BLaER1 (cell line): Measurements from ENCODE around the gene PKP3.
"Not testable (repeated sequence)": the region's sequence is repeated elsewhere in the genome, so short reads cannot be mapped to it uniquely, and the experiment has no call there.

Experiments
- H3K27ac ChIP-seq: shearing (Covaris generic); formaldehyde crosslinking; 2 replicates; pipeline ENCODE4 v1.8.1; 2022
- H3K27me3 ChIP-seq: shearing (Covaris generic); formaldehyde crosslinking; 2 replicates; pipeline ENCODE4 v1.8.1; 2022
- H3K36me3 ChIP-seq: shearing (Covaris generic); formaldehyde crosslinking; 2 replicates; pipeline ENCODE4 v1.8.1; 2022
- H3K4me1 ChIP-seq: shearing (Covaris generic); formaldehyde crosslinking; 2 replicates; pipeline ENCODE4 v1.8.1; 2022
- H3K4me2 ChIP-seq: shearing (Covaris generic); formaldehyde crosslinking; 2 replicates; pipeline ENCODE4 v1.8.1; 2022
- H3K4me3 ChIP-seq: shearing (Covaris generic); formaldehyde crosslinking; 2 replicates; pipeline ENCODE4 v1.8.1; 2022
- H3K9ac ChIP-seq: shearing (Covaris generic); formaldehyde crosslinking; 2 replicates; pipeline ENCODE4 v1.8.1; 2022
- H3K9me3 ChIP-seq: shearing (Covaris generic); formaldehyde crosslinking; 2 replicates; pipeline ENCODE4 v1.8.1; 2022
- H4K20me1 ChIP-seq: shearing (Covaris generic); formaldehyde crosslinking; 2 replicates; pipeline ENCODE4 v1.8.1; 2022
- Cebpa-rat ChIP-seq: shearing (Covaris generic); IDR thresholded peaks from 2 replicates; pipeline ENCODE4 v1.8.1; 2022

PKP3 gene

GRCh38 chr11:394034-394857, at the start of gene PKP3:
TSS of gene PKP3 (plus strand) at chr11:394209. CDS start at chr11:394293, 84 bp downstream.
- H3K4me3 ChIP-seq, result no peak within 1 kb of the TSS
- H3K4me1 ChIP-seq, result peaks cover 15% of the 10 kb centered on the region

GRCh38 chr11:344836-345578, 49.0 kb upstream of the PKP3 start:
- no peak overlapping the region for H3K27ac ChIP-seq
- no peak overlapping the region for H3K4me2 ChIP-seq
- peaks cover 41% of the 10 kb centered on the region for H3K4me1 ChIP-seq
- no peak overlapping the region for H3K9ac ChIP-seq
- H4K20me1 ChIP-seq, result no peaks in the 10 kb centered on the region
- no peak overlapping the region for H3K4me3 ChIP-seq
- H3K27me3 ChIP-seq, result no peaks in the 10 kb centered on the region
- H3K9me3 ChIP-seq, result peaks cover 13% of the 10 kb centered on the region
- TF ChIP-seq Cebpa-rat, result no peak
- H3K36me3 ChIP-seq, result no peaks in the 10 kb centered on the region

More at GRCh38 chr11:394034-394857, at the start of gene PKP3:
- TF ChIP-seq Cebpa-rat, result no peak
- Histone ChIP-seq H3K9ac (no peak within 1 kb of the TSS), H3K27me3 (peaks cover 4% of the 10 kb centered on the region), H3K27ac (no peak within 1 kb of the TSS), H3K9me3 (no peaks in the 10 kb centered on the region), H3K36me3 (no peaks in the 10 kb centered on the region), H4K20me1 (no peaks in the 10 kb centered on the region), H3K4me2 (no peak within 1 kb of the TSS)

GRCh38 chr11:346529-346928, 47.5 kb upstream of the PKP3 start:
- Histone ChIP-seq H3K4me3 (no peak overlapping the region), H4K20me1 (no peaks in the 10 kb centered on the region), H3K4me2 (no peak overlapping the region), H3K27ac (no peak overlapping the region), H3K4me1 (peaks cover 50% of the 10 kb centered on the region), H3K27me3 (no peaks in the 10 kb centered on the region), H3K9me3 (peaks cover 4% of the 10 kb centered on the region), H3K36me3 (no peaks in the 10 kb centered on the region), H3K9ac (no peak overlapping the region)
- TF ChIP-seq Cebpa-rat, result no peak

GRCh38 chr11:349270-349954, 44.6 kb upstream of the PKP3 start:
- peaks cover 59% of the 10 kb centered on the region for H3K4me1 ChIP-seq
- H3K4me2 ChIP-seq, result not testable (repeated sequence)

GRCh38 chr11:350033-350722, 43.8 kb upstream of the PKP3 start:
- peak overlapping the region; percentile 39; the same call in 1 of the 2 replicates for H3K9ac ChIP-seq
- H3K4me3 ChIP-seq, H4K20me1 ChIP-seq, H3K9me3 ChIP-seq, H3K27me3 ChIP-seq, H3K36me3 ChIP-seq: not testable (repeated sequence)
- peak overlapping the region; percentile 54 for H3K27ac ChIP-seq
- H3K4me1 ChIP-seq, result peaks cover 67% of the 10 kb centered on the region
- H3K4me2 ChIP-seq, result peak overlapping the region; percentile 67

More at GRCh38 chr11:349270-349954, 44.6 kb upstream of the PKP3 start:
- not testable (repeated sequence) for H4K20me1 ChIP-seq, H3K27ac ChIP-seq, H3K36me3 ChIP-seq, H3K9me3 ChIP-seq, H3K9ac ChIP-seq, H3K4me3 ChIP-seq, H3K27me3 ChIP-seq

GRCh38 chr11:350723-351255, 43.2 kb upstream of the PKP3 start:
- Histone ChIP-seq H3K36me3 (no peaks in the 10 kb centered on the region), H3K9ac (peak overlapping the region; percentile 39; the same call in 1 of the 2 replicates), H4K20me1 (no peaks in the 10 kb centered on the region), H3K9me3 (no peaks in the 10 kb centered on the region), H3K27me3 (no peaks in the 10 kb centered on the region), H3K27ac (peak overlapping the region; percentile 54), H3K4me1 (peaks cover 73% of the 10 kb centered on the region), H3K4me2 (peak overlapping the region; percentile 67), H3K4me3 (no peak overlapping the region)
- no peak for TF ChIP-seq Cebpa-rat

- peaks cover 74% of the 10 kb centered on the region for H3K4me1 ChIP-seq
- no peaks in the 10 kb centered on the region for H3K9me3 ChIP-seq
- H3K27me3 ChIP-seq, result no peaks in the 10 kb centered on the region
- no peak for TF ChIP-seq Cebpa-rat
- no peaks in the 10 kb centered on the region for H4K20me1 ChIP-seq
- no peaks in the 10 kb centered on the region for H3K36me3 ChIP-seq
- H3K9ac ChIP-seq, result no peak overlapping the region
- H3K27ac ChIP-seq, result 0 out of 2 replicates have a peak overlapping the region, but pooled peaks have one; percentile 54
- peak overlapping the region; percentile 67 for H3K4me2 ChIP-seq
- no peak overlapping the region for H3K4me3 ChIP-seq
Observed at GRCh38 chr11:351411-351810, 42.6 kb upstream of the PKP3 start.

GRCh38 chr11:352456-353031, 41.5 kb upstream of the PKP3 start:
- no peak overlapping the region; the same call in 1 of the 2 replicates for H3K27ac ChIP-seq
- no peaks in the 10 kb centered on the region for H3K9me3 ChIP-seq
- H3K27me3 ChIP-seq, result no peaks in the 10 kb centered on the region

More at GRCh38 chr11:352456-353031, 41.5 kb upstream of the PKP3 start:
- Histone ChIP-seq H3K36me3 (no peaks in the 10 kb centered on the region), H3K4me1 (peaks cover 71% of the 10 kb centered on the region), H4K20me1 (no peaks in the 10 kb centered on the region), H3K4me2 (no peak overlapping the region), H3K4me3 (no peak overlapping the region), H3K9ac (no peak overlapping the region)
- no peak for TF ChIP-seq Cebpa-rat
